Aortic smooth muscle cell (primary cell): ENCODE results near the gene CD84. TPM values are rescaled to one million over a fixed set of nuclear protein-coding genes. Genes with fewer than 3 reads are reported as not detected.

Source experiments
- total RNA-seq: library from RNA; depleted of rRNA; stranded (reverse); fragments of >200 nt; gene quantifications from 2 replicates; pipeline ENCODE4 v1.2.3, GENCODE V29; 2014

CD84 gene
- total RNA-seq: under 0.01 TPM in 1 of 2 replicates, not detected in the other

GRCh38 chr1:160579216-160579701, at the start of gene CD84:
CD84 (minus strand) TSS chr1:160579496; CDS start chr1:160579437, 59 bp downstream.

GRCh38 chr1:160522622-160523345, 56.5 kb downstream of the CD84 start, which contains the start of gene SLAMF6:
SLAMF6 (minus strand) TSS chr1:160523255; CDS start chr1:160523192, 63 bp downstream.

Other genes with a start within 250 kb of the CD84 start
- 365 and 405 TPM in 2 replicates for gene COPA, start 236.2 kb downstream of the CD84 start, total RNA-seq
- gene NCSTN, start 236.1 kb downstream of the CD84 start, total RNA-seq: 86.9 and 87.2 TPM in 2 replicates
- under 0.01 TPM in 1 of 2 replicates, not detected in the other for gene NHLH1, start 212.4 kb downstream of the CD84 start, total RNA-seq
- gene VANGL2, start 178.9 kb downstream of the CD84 start, total RNA-seq: not detected in 2 replicates
- under 0.01 TPM in 1 of 2 replicates, not detected in the other for gene SLAMF6, start 56.2 kb downstream of the CD84 start, total RNA-seq
- not detected in 2 replicates for gene SLAMF1, start 67.5 kb upstream of the CD84 start, total RNA-seq
- not detected in 2 replicates for gene CD48, start 132.3 kb upstream of the CD84 start, total RNA-seq
- not detected in 2 replicates for gene SLAMF7, start 159.8 kb upstream of the CD84 start, total RNA-seq
- gene LY9, start 216.7 kb upstream of the CD84 start, total RNA-seq: not detected in 2 replicates